ENCODE measurements around the gene ZNF672. TPM values are rescaled to one million over a fixed set of nuclear protein-coding genes. Genes with fewer than 3 reads are reported as not detected.
A peak's percentile ranks its signal among the peaks of the same experiment; 100 is the strongest.
"Not testable (repeated sequence)": the region's sequence is repeated elsewhere in the genome, so short reads cannot be mapped to it uniquely, and the experiment has no call there.

ZNF672 gene
- polyA plus RNA-seq = 12.6 to 16.9 TPM (median 15.4 TPM) in 3 replicates
- polyA plus RNA-seq (2011; ENCODE audit: low read depth) = 2.9 TPM
- 11.3 and 12.8 TPM in 2 replicates for polyA plus RNA-seq (2011; cell fraction: cytosol; rRNA removed)
- polyA plus RNA-seq (2011; cell fraction: nucleus; rRNA removed) = 15.4 and 15.6 TPM in 2 replicates
- polyA plus RNA-seq (2012; ENCODE audit: low replicate concordance) = 11.2 and 12.4 TPM in 2 replicates
- polyA minus RNA-seq = 14.9 to 19.9 TPM (median 19.3 TPM) in 3 replicates
- polyA minus RNA-seq (2011; cell fraction: cytosol; rRNA and poly(A)+ RNA removed) = 24.6 TPM
- 11.7 and 12.8 TPM in 2 replicates for polyA minus RNA-seq (2011; cell fraction: nucleus; rRNA and poly(A)+ RNA removed)

- Histone ChIP-seq H3K27ac (ENCODE audit: control insufficient read depth, insufficient read depth, low read length) (peak within 1 kb of the TSS; percentile 94), H3K36me3 (ENCODE audit: control insufficient read depth in 2 of 2, extremely low read depth in 1 of 2, insufficient read depth in 2 of 2, low read length in 2 of 2) (no peaks in the 10 kb centered on the region), H3K4me2 (ENCODE audit: control insufficient read depth, extremely low read depth, insufficient read depth, low read depth, low read length) (peak within 1 kb of the TSS; percentile 93), H3K9ac (ENCODE audit: control insufficient read depth, extremely low read depth, insufficient read depth, low read length) (peak within 1 kb of the TSS; percentile 92), H2AFZ (ENCODE audit: control insufficient read depth, low read length) (peak within 1 kb of the TSS; percentile 93), H3K4me1 (ENCODE audit: control insufficient read depth, extremely low read depth, insufficient read depth, low read length) (peaks cover 26% of the 10 kb centered on the region), H3K9me1 (ENCODE audit: control insufficient read depth, extremely low read depth, insufficient read depth, low read length) (no peaks in the 10 kb centered on the region), H3K4me3 (ENCODE audit: control insufficient read depth in 2 of 3, extremely low read depth in 1 of 3, insufficient read depth in 2 of 3, low read depth in 1 of 3, low read length in 3 of 3) (peak within 1 kb of the TSS; percentile 77 to 90 (median 77)), H3K9me3 (ENCODE audit: control insufficient read depth, low read depth, low read length) (no peaks in the 10 kb centered on the region), H4K20me1 (ENCODE audit: control insufficient read depth, extremely low read depth, insufficient read depth, low read length) (no peaks in the 10 kb centered on the region), H3K27me3 (ENCODE audit: control insufficient read depth, extremely low read depth, insufficient read depth, low read length) (no peaks in the 10 kb centered on the region), H3K79me2 (ENCODE audit: control insufficient read depth, insufficient read depth, low read length) (peaks cover 17% of the 10 kb centered on the region)
- dilution Hi-C loops (cut with MboI; ENCODE audit: extremely low pct_ligation_motif_present, low sequenced_read_pairs) = no loop called here
- FAIRE-seq = no peak
- TF ChIP-seq EZH2 (IDR thresholded peaks at IDR 0.05; ENCODE audit: low read length) = no peak
- no peak for TF ChIP-seq CTCF (optimal IDR thresholded peaks at IDR 0.05 in 1 of 3, IDR thresholded peaks at IDR 0.05 in 1 of 3, conservative IDR thresholded peaks at IDR 0.05 in 1 of 3; ENCODE audit: extremely low read depth in 1 of 3, insufficient read depth in 2 of 3, low read length in 3 of 3)
- DNase-seq (ENCODE audit: low read depth, low spot score) = no peak
These were observed at the start of gene ZNF672 for GRCh38 chr1:248837781-248838356. Gene ZNF672, plus strand, starts transcription at chr1:248838224. Its CDS starts 9,051 bp downstream, at chr1:248847275.

- Histone ChIP-seq H3K4me3 (ENCODE audit: control insufficient read depth in 2 of 3, extremely low read depth in 1 of 3, insufficient read depth in 2 of 3, low read depth in 1 of 3, low read length in 3 of 3) (no peak overlapping the region), H3K27ac (ENCODE audit: control insufficient read depth, insufficient read depth, low read length) (no peak overlapping the region), H3K9ac (ENCODE audit: control insufficient read depth, extremely low read depth, insufficient read depth, low read length) (no peak overlapping the region), H3K9me3 (ENCODE audit: control insufficient read depth, low read depth, low read length) (no peaks in the 10 kb centered on the region), H3K27me3 (ENCODE audit: control insufficient read depth, extremely low read depth, insufficient read depth, low read length) (no peaks in the 10 kb centered on the region), H3K36me3 (ENCODE audit: control insufficient read depth in 2 of 2, extremely low read depth in 1 of 2, insufficient read depth in 2 of 2, low read length in 2 of 2) (no peaks in the 10 kb centered on the region), H3K79me2 (ENCODE audit: control insufficient read depth, insufficient read depth, low read length) (no peaks in the 10 kb centered on the region), H3K9me1 (ENCODE audit: control insufficient read depth, extremely low read depth, insufficient read depth, low read length) (no peaks in the 10 kb centered on the region), H4K20me1 (ENCODE audit: control insufficient read depth, extremely low read depth, insufficient read depth, low read length) (no peaks in the 10 kb centered on the region), H3K4me1 (ENCODE audit: control insufficient read depth, extremely low read depth, insufficient read depth, low read length) (peaks cover 2% of the 10 kb centered on the region), H3K4me2 (ENCODE audit: control insufficient read depth, extremely low read depth, insufficient read depth, low read depth, low read length) (no peak overlapping the region), H2AFZ (ENCODE audit: control insufficient read depth, low read length) (no peak overlapping the region)
- dilution Hi-C loops (cut with MboI; ENCODE audit: extremely low pct_ligation_motif_present, low sequenced_read_pairs) = no loop called here
- DNase-seq (ENCODE audit: low read depth, low spot score) (no peak), FAIRE-seq (no peak)
- TF ChIP-seq CTCF (optimal IDR thresholded peaks at IDR 0.05 in 1 of 3, IDR thresholded peaks at IDR 0.05 in 1 of 3, conservative IDR thresholded peaks at IDR 0.05 in 1 of 3; ENCODE audit: extremely low read depth in 1 of 3, insufficient read depth in 2 of 3, low read length in 3 of 3) (no peak), EZH2 (IDR thresholded peaks at IDR 0.05; ENCODE audit: low read length) (no peak)
These were observed 49.7 kb upstream of the ZNF672 start for GRCh38 chr1:248788327-248788726.

GRCh38 chr1:248789337-248789736 lies 48.7 kb upstream of the ZNF672 start:
- H3K9me1 ChIP-seq (ENCODE audit: control insufficient read depth, extremely low read depth, insufficient read depth, low read length); H4K20me1 ChIP-seq (ENCODE audit: control insufficient read depth, extremely low read depth, insufficient read depth, low read length); H3K4me2 ChIP-seq (ENCODE audit: control insufficient read depth, extremely low read depth, insufficient read depth, low read depth, low read length); H3K27me3 ChIP-seq (ENCODE audit: control insufficient read depth, extremely low read depth, insufficient read depth, low read length); H3K36me3 ChIP-seq (ENCODE audit: control insufficient read depth in 2 of 2, extremely low read depth in 1 of 2, insufficient read depth in 2 of 2, low read length in 2 of 2); H2AFZ ChIP-seq (ENCODE audit: control insufficient read depth, low read length); dilution Hi-C loops (cut with MboI; ENCODE audit: extremely low pct_ligation_motif_present, low sequenced_read_pairs); H3K79me2 ChIP-seq (ENCODE audit: control insufficient read depth, insufficient read depth, low read length); H3K4me3 ChIP-seq (ENCODE audit: control insufficient read depth in 2 of 3, extremely low read depth in 1 of 3, insufficient read depth in 2 of 3, low read depth in 1 of 3, low read length in 3 of 3); FAIRE-seq; H3K27ac ChIP-seq (ENCODE audit: control insufficient read depth, insufficient read depth, low read length); DNase-seq (ENCODE audit: low read depth, low spot score); H3K9ac ChIP-seq (ENCODE audit: control insufficient read depth, extremely low read depth, insufficient read depth, low read length); H3K4me1 ChIP-seq (ENCODE audit: control insufficient read depth, extremely low read depth, insufficient read depth, low read length); H3K9me3 ChIP-seq (ENCODE audit: control insufficient read depth, low read depth, low read length): not testable (repeated sequence)
